Measurements from ENCODE around the gene LARP4B.

The LARP4B gene

DNA sequence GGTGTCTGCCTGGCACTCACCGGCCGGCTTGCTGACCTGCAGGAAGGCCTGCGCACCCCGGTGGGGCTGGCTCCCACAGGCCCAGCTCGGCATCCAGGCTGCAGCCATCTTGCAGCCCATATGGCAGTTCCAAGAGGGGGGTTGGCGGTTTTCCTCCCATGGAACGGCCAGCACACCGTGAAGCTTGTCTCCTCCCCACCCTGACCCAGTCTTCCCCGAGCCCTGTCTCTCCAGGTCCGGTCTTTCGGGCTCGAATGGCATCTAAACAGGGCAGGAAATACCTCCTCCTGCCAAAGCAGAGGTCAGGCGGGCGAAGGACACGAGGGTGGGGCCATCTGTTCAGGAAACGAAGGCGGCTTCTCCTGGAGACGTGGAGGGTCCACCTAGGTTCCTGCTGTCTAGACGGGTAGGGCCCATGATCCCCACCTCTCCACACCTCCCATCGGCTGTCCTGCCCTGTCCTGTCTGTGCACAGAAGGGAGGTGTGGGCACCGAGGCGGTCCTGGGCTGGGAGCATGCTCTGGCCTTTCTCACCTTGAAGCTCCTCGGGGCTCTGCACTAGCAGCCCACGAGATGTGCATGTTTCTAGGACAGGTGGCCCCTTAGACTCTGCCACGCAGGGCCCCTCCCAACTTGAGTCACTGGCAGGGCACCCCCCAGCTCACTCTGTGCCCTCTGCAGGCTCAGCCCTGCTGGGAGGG is 128.3 kb downstream of the LARP4B start:
- Histone ChIP-seq H3K36me3 (ENCODE audit: control insufficient read depth in 2 of 2, insufficient read depth in 1 of 2, low read length in 2 of 2) (peaks cover 0 to 30% of the 10 kb centered on the region in 2 experiments; a peak in 1 of 3 replicates), H3K4me3 (ENCODE audit: low read depth, low read length) (no peak overlapping the region), H3K4me1 (ENCODE audit: control insufficient read depth, insufficient read depth, low read length) (no peaks in the 10 kb centered on the region), H3K27ac (ENCODE audit: extremely low read depth, low read depth, low read length) (no peak overlapping the region), H3K9me3 (ENCODE audit: control insufficient read depth, insufficient read depth, low read depth, low read length) (no peaks in the 10 kb centered on the region)
- ChIA-PET POLR2A (no interaction called here), CTCF (no interaction called here)
- TF ChIP-seq, protein P1, sequence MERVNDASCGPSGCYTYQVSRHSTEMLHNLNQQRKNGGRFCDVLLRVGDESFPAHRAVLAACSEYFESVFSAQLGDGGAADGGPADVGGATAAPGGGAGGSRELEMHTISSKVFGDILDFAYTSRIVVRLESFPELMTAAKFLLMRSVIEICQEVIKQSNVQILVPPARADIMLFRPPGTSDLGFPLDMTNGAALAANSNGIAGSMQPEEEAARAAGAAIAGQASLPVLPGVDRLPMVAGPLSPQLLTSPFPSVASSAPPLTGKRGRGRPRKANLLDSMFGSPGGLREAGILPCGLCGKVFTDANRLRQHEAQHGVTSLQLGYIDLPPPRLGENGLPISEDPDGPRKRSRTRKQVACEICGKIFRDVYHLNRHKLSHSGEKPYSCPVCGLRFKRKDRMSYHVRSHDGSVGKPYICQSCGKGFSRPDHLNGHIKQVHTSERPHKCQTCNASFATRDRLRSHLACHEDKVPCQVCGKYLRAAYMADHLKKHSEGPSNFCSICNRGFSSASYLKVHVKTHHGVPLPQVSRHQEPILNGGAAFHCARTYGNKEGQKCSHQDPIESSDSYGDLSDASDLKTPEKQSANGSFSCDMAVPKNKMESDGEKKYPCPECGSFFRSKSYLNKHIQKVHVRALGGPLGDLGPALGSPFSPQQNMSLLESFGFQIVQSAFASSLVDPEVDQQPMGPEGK (tag by site-specific recombination; IDR thresholded peaks at IDR 0.05) = no peak
- TF ChIP-seq ZNF76 (tag by site-specific recombination; IDR thresholded peaks at IDR 0.05; ENCODE audit: borderline replicate concordance, low read depth) (no peak), ZNF341 (tag by site-specific recombination; IDR thresholded peaks at IDR 0.05; ENCODE audit: low read depth) (peak; percentile 55), SCRT2 (tag by site-specific recombination; IDR thresholded peaks at IDR 0.05) (no peak), ZEB2 (tag by site-specific recombination; IDR thresholded peaks at IDR 0.05) (no peak), ZNF549 (tag by site-specific recombination; IDR thresholded peaks at IDR 0.05) (0 out of 2 replicates have a peak, but pooled peaks have one; percentile 18), ZNF777 (tag by site-specific recombination; IDR thresholded peaks at IDR 0.05; ENCODE audit: borderline replicate concordance) (no peak)
- TF ChIP-seq, protein P2, sequence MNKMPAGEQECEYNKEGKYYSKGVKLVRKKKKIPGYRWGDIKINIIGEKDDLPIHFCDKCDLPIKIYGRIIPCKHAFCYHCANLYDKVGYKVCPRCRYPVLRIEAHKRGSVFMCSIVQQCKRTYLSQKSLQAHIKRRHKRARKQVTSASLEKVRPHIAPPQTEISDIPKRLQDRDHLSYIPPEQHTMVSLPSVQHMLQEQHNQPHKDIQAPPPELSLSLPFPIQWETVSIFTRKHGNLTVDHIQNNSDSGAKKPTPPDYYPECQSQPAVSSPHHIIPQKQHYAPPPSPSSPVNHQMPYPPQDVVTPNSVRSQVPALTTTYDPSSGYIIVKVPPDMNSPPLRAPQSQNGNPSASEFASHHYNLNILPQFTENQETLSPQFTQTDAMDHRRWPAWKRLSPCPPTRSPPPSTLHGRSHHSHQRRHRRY (tag by site-specific recombination; IDR thresholded peaks at IDR 0.05) = no peak

DNA sequence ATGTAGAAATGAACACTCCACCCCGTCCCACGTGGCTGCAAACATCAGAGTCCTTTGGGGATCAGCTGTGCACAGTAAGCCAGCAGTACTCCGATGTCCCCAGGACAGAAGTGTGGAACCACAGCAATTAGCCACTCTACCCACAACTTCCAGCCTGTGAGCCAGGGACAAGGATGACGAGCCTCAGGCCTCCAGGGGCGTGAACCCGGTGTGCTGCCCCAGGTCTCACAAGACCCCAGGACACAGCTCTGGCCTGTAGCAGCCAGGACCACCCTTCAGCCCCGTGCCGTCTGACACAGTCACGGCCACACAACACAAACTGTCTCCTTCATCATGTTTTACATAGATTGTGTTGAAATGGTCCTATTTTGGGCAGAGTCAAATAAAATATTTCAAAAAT is 129.0 kb downstream of the LARP4B start:
- CTCF ChIA-PET = no interaction called here
- Histone ChIP-seq H3K27ac (ENCODE audit: extremely low read depth, low read depth, low read length) (no peak overlapping the region), H3K4me1 (ENCODE audit: control insufficient read depth, insufficient read depth, low read length) (no peaks in the 10 kb centered on the region), H3K4me3 (ENCODE audit: low read depth, low read length) (no peak overlapping the region), H3K9me3 (ENCODE audit: control insufficient read depth, insufficient read depth, low read depth, low read length) (no peaks in the 10 kb centered on the region), H3K36me3 (ENCODE audit: control insufficient read depth in 2 of 2, insufficient read depth in 1 of 2, low read length in 2 of 2) (peaks cover 0 to 23% of the 10 kb centered on the region in 2 experiments; a peak in 2 of 3 replicates)
- POLR2A ChIA-PET = interaction anchor here (0.6 kb wide), 1 partner anchor 658 kb away, joined by 3 read pairs; no protein-coding TSS in a partner anchor
- TF ChIP-seq, protein P3, sequence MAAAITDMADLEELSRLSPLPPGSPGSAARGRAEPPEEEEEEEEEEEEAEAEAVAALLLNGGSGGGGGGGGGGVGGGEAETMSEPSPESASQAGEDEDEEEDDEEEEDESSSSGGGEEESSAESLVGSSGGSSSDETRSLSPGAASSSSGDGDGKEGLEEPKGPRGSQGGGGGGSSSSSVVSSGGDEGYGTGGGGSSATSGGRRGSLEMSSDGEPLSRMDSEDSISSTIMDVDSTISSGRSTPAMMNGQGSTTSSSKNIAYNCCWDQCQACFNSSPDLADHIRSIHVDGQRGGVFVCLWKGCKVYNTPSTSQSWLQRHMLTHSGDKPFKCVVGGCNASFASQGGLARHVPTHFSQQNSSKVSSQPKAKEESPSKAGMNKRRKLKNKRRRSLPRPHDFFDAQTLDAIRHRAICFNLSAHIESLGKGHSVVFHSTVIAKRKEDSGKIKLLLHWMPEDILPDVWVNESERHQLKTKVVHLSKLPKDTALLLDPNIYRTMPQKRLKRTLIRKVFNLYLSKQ (tag by site-specific recombination; IDR thresholded peaks at IDR 0.05; ENCODE audit: borderline replicate concordance) = no peak
- TF ChIP-seq HOXC10 (CRISPR knock-in tag; IDR thresholded peaks at IDR 0.05) (no peak), YY2 (tag by site-specific recombination; IDR thresholded peaks at IDR 0.05) (no peak), REPIN1 (tag by site-specific recombination; IDR thresholded peaks at IDR 0.05; ENCODE audit: low read depth) (no peak), MEIS1 (CRISPR knock-in tag; IDR thresholded peaks at IDR 0.05; ENCODE audit: borderline replicate concordance) (no peak), ZNF157 (tag by site-specific recombination; IDR thresholded peaks at IDR 0.05) (no peak), ZNF155 (tag by site-specific recombination; IDR thresholded peaks at IDR 0.05) (no peak), ZNF473 (tag by site-specific recombination; IDR thresholded peaks at IDR 0.05) (no peak)
- TF ChIP-seq, protein P4, sequence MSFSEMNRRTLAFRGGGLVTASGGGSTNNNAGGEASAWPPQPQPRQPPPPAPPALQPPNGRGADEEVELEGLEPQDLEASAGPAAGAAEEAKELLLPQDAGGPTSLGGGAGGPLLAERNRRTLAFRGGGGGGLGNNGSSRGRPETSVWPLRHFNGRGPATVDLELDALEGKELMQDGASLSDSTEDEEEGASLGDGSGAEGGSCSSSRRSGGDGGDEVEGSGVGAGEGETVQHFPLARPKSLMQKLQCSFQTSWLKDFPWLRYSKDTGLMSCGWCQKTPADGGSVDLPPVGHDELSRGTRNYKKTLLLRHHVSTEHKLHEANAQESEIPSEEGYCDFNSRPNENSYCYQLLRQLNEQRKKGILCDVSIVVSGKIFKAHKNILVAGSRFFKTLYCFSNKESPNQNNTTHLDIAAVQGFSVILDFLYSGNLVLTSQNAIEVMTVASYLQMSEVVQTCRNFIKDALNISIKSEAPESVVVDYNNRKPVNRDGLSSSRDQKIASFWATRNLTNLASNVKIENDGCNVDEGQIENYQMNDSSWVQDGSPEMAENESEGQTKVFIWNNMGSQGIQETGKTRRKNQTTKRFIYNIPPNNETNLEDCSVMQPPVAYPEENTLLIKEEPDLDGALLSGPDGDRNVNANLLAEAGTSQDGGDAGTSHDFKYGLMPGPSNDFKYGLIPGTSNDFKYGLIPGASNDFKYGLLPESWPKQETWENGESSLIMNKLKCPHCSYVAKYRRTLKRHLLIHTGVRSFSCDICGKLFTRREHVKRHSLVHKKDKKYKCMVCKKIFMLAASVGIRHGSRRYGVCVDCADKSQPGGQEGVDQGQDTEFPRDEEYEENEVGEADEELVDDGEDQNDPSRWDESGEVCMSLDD (tag by site-specific recombination; IDR thresholded peaks at IDR 0.05) = no peak
- TF ChIP-seq, protein P5, sequence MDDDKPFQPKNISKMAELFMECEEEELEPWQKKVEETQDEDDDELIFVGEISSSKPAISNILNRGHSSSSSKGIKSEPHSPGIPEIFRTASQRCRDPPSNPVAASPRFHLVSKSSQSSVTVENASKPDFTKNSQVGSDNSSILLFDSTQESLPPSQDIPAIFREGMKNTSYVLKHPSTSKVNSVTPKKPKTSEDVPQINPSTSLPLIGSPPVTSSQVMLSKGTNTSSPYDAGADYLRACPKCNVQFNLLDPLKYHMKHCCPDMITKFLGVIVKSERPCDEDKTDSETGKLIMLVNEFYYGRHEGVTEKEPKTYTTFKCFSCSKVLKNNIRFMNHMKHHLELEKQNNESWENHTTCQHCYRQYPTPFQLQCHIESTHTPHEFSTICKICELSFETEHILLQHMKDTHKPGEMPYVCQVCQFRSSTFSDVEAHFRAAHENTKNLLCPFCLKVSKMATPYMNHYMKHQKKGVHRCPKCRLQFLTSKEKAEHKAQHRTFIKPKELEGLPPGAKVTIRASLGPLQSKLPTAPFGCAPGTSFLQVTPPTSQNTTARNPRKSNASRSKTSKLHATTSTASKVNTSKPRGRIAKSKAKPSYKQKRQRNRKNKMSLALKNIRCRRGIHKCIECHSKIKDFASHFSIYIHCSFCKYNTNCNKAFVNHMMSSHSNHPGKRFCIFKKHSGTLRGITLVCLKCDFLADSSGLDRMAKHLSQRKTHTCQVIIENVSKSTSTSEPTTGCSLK (tag by site-specific recombination; IDR thresholded peaks at IDR 0.05) = no peak
